IMR-90 (cell line): ENCODE data around the gene APH1A. TPM values are rescaled to one million over a fixed set of nuclear protein-coding genes. Genes with fewer than 3 reads are reported as not detected.

ENCODE experiments used
- ATAC-seq: fragments of 200-7000 bp; cut with Tn5 transposase; 2 replicates; pipeline ENCODE4 v1.9.1; 2020; ENCODE audit warnings: low read depth, mild to moderate bottlenecking, moderate library complexity
- BruUV-seq: library from RNA; stranded (reverse); fragments of 400-500 nt; replicated peaks from 2 replicates; lab custom pipeline; 2021; lab: Mats Ljungman, UMichigan
- CTCF ChIA-PET: fragments of 300-600 bp; formaldehyde crosslinking; extraction: SDS; loops from one replicate; lab custom pipeline; 2021; ENCODE audit warnings: antibody characterized with exemption; lab: Yijun Ruan, JAX
- POLR2A ChIA-PET: fragments of 300-600 bp; sonication (Branson Sonifier 250); formaldehyde crosslinking; loops from one replicate; lab custom pipeline; 2022; ENCODE audit warnings: antibody characterized with exemption; ENCODE audit not compliant: unreplicated experiment; lab: Charles Lee
- DNase-seq: peaks from one replicate; pipeline ENCODE4 v3.0.0; 2013
- H2AFZ ChIP-seq: replicated peaks from 2 replicates; pipeline ENCODE3; 2013; ENCODE audit warnings: low read length, mild to moderate bottlenecking; ENCODE audit not compliant: poor library complexity
- H2AK5ac ChIP-seq: 2 replicates; pipeline ENCODE4 v1.6.1; 2013; ENCODE audit warnings: low read depth, low read length, inconsistent platforms
- H2AK9ac ChIP-seq: replicated peaks from 2 replicates; pipeline ENCODE3; 2013; ENCODE audit warnings: mild to moderate bottlenecking, low read depth, low read length, moderate library complexity; ENCODE audit not compliant: poor library complexity
- H2BK120ac ChIP-seq: 2 replicates; pipeline ENCODE4 v1.6.1; 2013; ENCODE audit warnings: low read depth, low read length, inconsistent platforms
- H2BK15ac ChIP-seq: 3 replicates; pipeline ENCODE4 v1.6.1; 2013; ENCODE audit warnings: low read depth, low read length, inconsistent platforms
- H2BK20ac ChIP-seq: 2 replicates; pipeline ENCODE4 v1.6.1; 2013; ENCODE audit warnings: low read depth, mild to moderate bottlenecking, inconsistent platforms, low read length, moderate library complexity
- H2BK5ac ChIP-seq: 2 replicates; pipeline ENCODE4 v1.6.1; 2013; ENCODE audit warnings: mild to moderate bottlenecking, low read depth, low read length, inconsistent platforms; ENCODE audit not compliant: poor library complexity, severe bottlenecking
- H3K14ac ChIP-seq: replicated peaks from 2 replicates; pipeline ENCODE4 v1.6.1; 2013; ENCODE audit warnings: low read depth, low read length, inconsistent platforms
- H3K18ac ChIP-seq: 2 replicates; pipeline ENCODE4 v1.6.1; 2013; ENCODE audit warnings: low read depth, low read length, control low read depth
- H3K23ac ChIP-seq: 2 replicates; pipeline ENCODE4 v1.6.1; 2013; ENCODE audit warnings: low read depth, low read length, inconsistent platforms
- H3K27ac ChIP-seq: 2 replicates; pipeline ENCODE4 v1.5.1; 2013; ENCODE audit warnings: mild to moderate bottlenecking, control low read depth, low read length; ENCODE audit not compliant: insufficient read depth
- H3K27me3 ChIP-seq: 2 replicates; pipeline ENCODE4 v1.6.1; 2013; ENCODE audit warnings: low read length; ENCODE audit not compliant: control insufficient read depth, insufficient read depth
- H3K36me3 ChIP-seq: 2 replicates; pipeline ENCODE4 v1.6.1; 2013; ENCODE audit warnings: low read length, mixed read lengths; ENCODE audit not compliant: control insufficient read depth, insufficient read depth
- H3K4ac ChIP-seq: 2 replicates; pipeline ENCODE4 v1.6.1; 2013; ENCODE audit warnings: low read depth, low read length, inconsistent platforms
- H3K4me1 ChIP-seq: 2 replicates; pipeline ENCODE4 v1.6.1; 2013; ENCODE audit warnings: low read length, mixed read lengths; ENCODE audit not compliant: control insufficient read depth, insufficient read depth
- H3K4me2 ChIP-seq: 2 replicates; pipeline ENCODE4 v1.6.1; 2013; ENCODE audit warnings: low read depth, mild to moderate bottlenecking, control low read depth, low read length, moderate library complexity
- H3K4me3 ChIP-seq: 2 replicates; pipeline ENCODE4 v1.5.1; 2013; ENCODE audit warnings: low read depth, mild to moderate bottlenecking, control low read depth, low read length, moderate library complexity; ENCODE audit not compliant: insufficient read depth
- H3K56ac ChIP-seq: 2 replicates; pipeline ENCODE4 v1.6.1; 2013; ENCODE audit warnings: low read length, inconsistent platforms; ENCODE audit not compliant: insufficient read depth; ENCODE audit errors: extremely low read depth
- H3K79me1 ChIP-seq, 2 experiments: 2 replicates each; pipeline ENCODE4 v1.6.1; 2013; ENCODE audit warnings: low read length in 2 of 2, inconsistent platforms in 1 of 2, low read depth in 1 of 2
- H3K9ac ChIP-seq: 2 replicates; pipeline ENCODE4 v1.6.1; 2013; ENCODE audit warnings: low read depth, low read length, control low read depth
- H3K9me1 ChIP-seq: 2 replicates; pipeline ENCODE4 v1.6.1; 2013; ENCODE audit warnings: low read length, inconsistent platforms; ENCODE audit not compliant: insufficient read depth
- H3K9me3 ChIP-seq: 2 replicates; pipeline ENCODE4 v1.6.1; 2013; ENCODE audit warnings: low read length; ENCODE audit not compliant: control insufficient read depth, insufficient read depth
- H4K20me1 ChIP-seq: 2 replicates; pipeline ENCODE4 v1.6.1; 2013; ENCODE audit warnings: low read length, inconsistent platforms; ENCODE audit not compliant: insufficient read depth
- H4K5ac ChIP-seq: 2 replicates; pipeline ENCODE4 v1.6.1; 2013; ENCODE audit warnings: mild to moderate bottlenecking, low read depth, low read length, control low read depth
- H4K8ac ChIP-seq, 2 experiments: 2 replicates each; pipeline ENCODE4 v1.6.1; 2013; ENCODE audit warnings: low read depth in 2 of 2, low read length in 2 of 2, control low read depth in 1 of 2, inconsistent platforms in 1 of 2
- H4K91ac ChIP-seq: 2 replicates; pipeline ENCODE4 v1.6.1; 2013; ENCODE audit warnings: low read depth, low read length, inconsistent platforms; ENCODE audit not compliant: insufficient read depth
- BHLHE40 ChIP-seq: fragments of 150-350 bp; IDR thresholded peaks from 2 replicates; pipeline ENCODE4 v1.6.1; 2016; ENCODE audit warnings: mild to moderate bottlenecking, low read depth, low read length
- CEBPB ChIP-seq: IDR thresholded peaks from 2 replicates; pipeline ENCODE4 v1.6.1; 2012; ENCODE audit warnings: low read depth, low read length, improper control_type of control experiment
- CHD1 ChIP-seq: IDR thresholded peaks from 2 replicates; pipeline ENCODE4 v1.6.1; 2012; ENCODE audit warnings: low read depth, low read length, improper control_type of control experiment
- CTCF ChIP-seq: conservative IDR thresholded peaks from 2 replicates; pipeline ENCODE4 v1.5.1; 2012; ENCODE audit warnings: mild to moderate bottlenecking, low read depth, low read length, improper control_type of control experiment
- ELK1 ChIP-seq: fragments of 150-350 bp; IDR thresholded peaks from 2 replicates; pipeline ENCODE4 v1.6.1; 2016; ENCODE audit warnings: low read depth, mild to moderate bottlenecking, low read length, moderate library complexity, borderline replicate concordance
- FOS ChIP-seq: fragments of 150-350 bp; IDR thresholded peaks from 2 replicates; pipeline ENCODE4 v1.6.1; 2016; ENCODE audit warnings: low read depth, low read length
- MAFK ChIP-seq: IDR thresholded peaks from 2 replicates; pipeline ENCODE4 v1.6.1; 2012; ENCODE audit warnings: low read depth, low read length, improper control_type of control experiment
- MAZ ChIP-seq: IDR thresholded peaks from 2 replicates; pipeline ENCODE4 v1.6.1; 2012; ENCODE audit warnings: low read depth, mild to moderate bottlenecking, low read length, improper control_type of control experiment, moderate library complexity, borderline replicate concordance
- MXI1 ChIP-seq: IDR thresholded peaks from 2 replicates; pipeline ENCODE4 v1.6.1; 2012; ENCODE audit warnings: low read depth, mild to moderate bottlenecking, low read length, moderate library complexity, borderline replicate concordance
- POLR2A ChIP-seq: IDR thresholded peaks from 2 replicates; pipeline ENCODE4 v1.6.1; 2012; ENCODE audit warnings: mild to moderate bottlenecking, low read depth, low read length
- RAD21 ChIP-seq: IDR thresholded peaks from 2 replicates; pipeline ENCODE4 v1.6.1; 2012; ENCODE audit warnings: low read length, improper control_type of control experiment
- RCOR1 ChIP-seq: IDR thresholded peaks from 2 replicates; pipeline ENCODE4 v1.6.1; 2012; ENCODE audit warnings: mild to moderate bottlenecking, low read length, improper control_type of control experiment; ENCODE audit not compliant: insufficient replicate concordance
- RFX5 ChIP-seq: IDR thresholded peaks from 2 replicates; pipeline ENCODE4 v1.8.0; 2012; ENCODE audit warnings: low read depth, mild to moderate bottlenecking, low read length, moderate library complexity
- SMC3 ChIP-seq: fragments of 150-350 bp; IDR thresholded peaks from 2 replicates; pipeline ENCODE4 v1.6.1; 2016; ENCODE audit warnings: low read depth, mild to moderate bottlenecking, antibody characterized with exemption, low read length, moderate library complexity
- USF2 ChIP-seq: fragments of 150-350 bp; IDR thresholded peaks from 2 replicates; pipeline ENCODE4 v1.6.1; 2017; ENCODE audit warnings: mild to moderate bottlenecking, antibody characterized with exemption, low read length, low read depth
- WGBS, 2 experiments: methylation state at CpG; one replicate each; pipeline versions ENCODE4 v1.1.5 to v1.1.7; 2013; ENCODE audit warnings: missing lambda C conversion rate in 2 of 2; ENCODE audit not compliant: insufficient read length in 1 of 2; ENCODE audit errors: extremely low coverage in 2 of 2; 5-methylcytosine and 5-hydroxymethylcytosine counted together
- dilution Hi-C: fragments of 300-500 bp; cut with HindIII; formaldehyde crosslinking; loops from one replicate; pipeline ENCODE4 v1.14.3; 2018; ENCODE audit warnings: low sequenced_read_pairs; ENCODE audit not compliant: unreplicated experiment
- in situ Hi-C: fragments of 300-500 bp; cut with MboI; formaldehyde crosslinking; loops from 3 replicates; pipeline ENCODE4 v1.14.3; 2019; ENCODE audit warnings: low sequenced_read_pairs, inconsistent platforms, mixed read lengths
- intact Hi-C: fragments of 100-400 bp; cut with micrococcal nuclease; formaldehyde crosslinking; loops from 2 replicates; pipeline ENCODE4 v1.10.0; 2022
- polyA plus RNA-seq, 3 experiments: library from polyadenylated mRNA; depleted of rRNA; stranded (reverse); fragments of >200 nt; gene quantifications; 2 replicates each; pipeline ENCODE4 v1.2.3, GENCODE V29; 2012; ENCODE audit warnings: low replicate concordance in 1 of 3
- total RNA-seq: library from RNA; depleted of rRNA; stranded (reverse); fragments of >200 nt; gene quantifications from 2 replicates; pipeline ENCODE4 v1.2.3, GENCODE V29; 2012

Gene APH1A
- total and polyA plus RNA-seq, 2 of the 4 experiments (the other 2 are of a cell fraction): 62.0 to 94.2 TPM

DNA sequence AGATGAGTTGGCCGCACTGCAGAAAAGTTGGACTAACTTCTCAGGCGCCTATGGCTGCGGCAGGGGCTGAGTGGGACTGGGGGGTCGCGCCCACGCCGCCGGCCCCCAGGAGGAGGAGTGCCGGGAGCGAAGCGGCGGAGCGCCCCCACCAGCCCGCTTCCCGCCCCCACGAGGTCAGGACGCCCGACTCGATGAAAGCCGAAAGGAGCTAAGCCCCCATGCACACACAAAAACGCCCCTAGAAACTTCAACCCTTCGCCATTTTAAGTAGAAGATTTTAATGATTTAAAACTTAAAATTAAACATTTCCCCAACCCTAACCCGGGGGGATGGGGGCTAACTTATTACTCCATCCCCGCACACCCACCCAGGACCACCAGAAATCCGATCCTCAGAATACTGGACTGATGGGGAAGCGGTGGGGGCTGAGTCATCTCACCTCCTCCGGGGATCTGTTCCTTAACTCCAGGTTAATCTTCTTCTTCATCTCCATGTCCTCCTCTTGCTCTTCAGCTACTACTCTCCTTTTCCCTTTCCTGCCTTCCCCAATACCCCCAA lies 33.4 kb downstream of the APH1A start:
- H2BK20ac ChIP-seq: no peak overlapping the region
- peak overlapping the region; percentile 2 to 74 for H4K8ac ChIP-seq
- intact Hi-C loops (loop anchor here (5.0 kb wide), 1 partner anchor 47 kb away; the partner anchor contains the start of gene CIART), in situ Hi-C loops (no loop called here), dilution Hi-C loops (no loop called here)
- no peaks in the 10 kb centered on the region for H3K36me3 ChIP-seq
- H3K23ac ChIP-seq: peak overlapping the region; percentile 43; the same call in 1 of the 2 replicates
- H3K9ac ChIP-seq: peak overlapping the region; percentile 95
- peak overlapping the region; percentile 64 for H3K4me2 ChIP-seq
- WGBS, 2 experiments: 7% methylated on average over 3 of the region's 27 CpGs; no CpG with 5 or more reads in 1 of the 2 experiments
- CTCF ChIA-PET: no interaction called here
- peak overlapping the region; percentile 43; the same call in 1 of the 2 replicates for H4K5ac ChIP-seq
- POLR2A ChIA-PET: no interaction called here
- H3K27me3 ChIP-seq: no peaks in the 10 kb centered on the region
- peak overlapping the region; percentile 30 for H3K18ac ChIP-seq
- H2BK120ac ChIP-seq: peak overlapping the region; percentile 11; the same call in 1 of the 2 replicates
- no peaks in the 10 kb centered on the region; the same call in 1 of the 2 replicates for H4K20me1 ChIP-seq
- ATAC-seq: peak; percentile 1
- no peak for DNase-seq
- 0 out of 2 replicates have a peak, but pooled peaks cover 3% of the 10 kb centered on the region for H3K4me1 ChIP-seq
- no peak overlapping the region for H2BK15ac ChIP-seq
- H3K4ac ChIP-seq: peak overlapping the region; percentile 67
- H3K4me3 ChIP-seq: peak overlapping the region; percentile 54
- peaks cover 0 to 31% of the 10 kb centered on the region in 2 experiments; a peak in 2 of 4 replicates for H3K79me1 ChIP-seq
- peak overlapping the region; percentile 84 for H3K27ac ChIP-seq
- peak overlapping the region; percentile 70 for H2BK5ac ChIP-seq
- H3K56ac ChIP-seq: peak overlapping the region; percentile 82
- H3K9me1 ChIP-seq: no peaks in the 10 kb centered on the region
- peak overlapping the region; percentile 53 for H2AK9ac ChIP-seq
- H2AFZ ChIP-seq: peak overlapping the region; percentile 80
- no TSS peak for BruUV-seq
- no peaks in the 10 kb centered on the region for H3K9me3 ChIP-seq
- peak overlapping the region; percentile 7 for H4K91ac ChIP-seq
- peak overlapping the region; percentile 97 for H3K14ac ChIP-seq
- H2AK5ac ChIP-seq: peak overlapping the region; percentile 72
- TF ChIP-seq POLR2A: no peak
- no peak for TF ChIP-seq CEBPB
- TF ChIP-seq MAZ: no peak
- TF ChIP-seq MAFK: no peak
- TF ChIP-seq FOS: no peak
- TF ChIP-seq RAD21: no peak
- TF ChIP-seq ELK1: no peak
- TF ChIP-seq USF2: no peak
- TF ChIP-seq RCOR1: no peak
- no peak for TF ChIP-seq SMC3
- TF ChIP-seq BHLHE40: no peak
- no peak for TF ChIP-seq MXI1
- no peak for TF ChIP-seq CHD1
- TF ChIP-seq RFX5: no peak
- TF ChIP-seq CTCF: no peak
